ENCODE measurements around the gene PARP1.

Gene PARP1

DNA sequence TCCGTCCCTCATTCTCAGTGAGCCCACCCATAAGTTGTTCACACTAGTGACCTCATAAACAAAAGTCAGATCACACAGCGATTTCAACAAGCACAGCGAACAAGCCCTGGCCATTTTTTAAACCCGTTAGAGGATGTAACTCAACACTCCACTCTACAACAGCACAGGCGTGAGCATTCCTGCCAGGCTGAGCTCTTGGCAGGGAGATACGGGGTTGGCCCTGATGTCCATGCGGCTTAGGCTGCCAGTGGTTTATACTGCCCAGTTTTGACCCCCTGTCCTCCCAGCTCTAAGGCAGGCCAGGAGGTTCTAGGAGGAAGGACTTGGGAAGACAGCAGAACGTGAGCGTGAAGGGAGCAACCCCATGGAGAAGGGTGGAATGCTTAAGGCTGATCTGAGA, 35.0 kb downstream of the PARP1 start:
- DNase-seq, result no peak

DNA sequence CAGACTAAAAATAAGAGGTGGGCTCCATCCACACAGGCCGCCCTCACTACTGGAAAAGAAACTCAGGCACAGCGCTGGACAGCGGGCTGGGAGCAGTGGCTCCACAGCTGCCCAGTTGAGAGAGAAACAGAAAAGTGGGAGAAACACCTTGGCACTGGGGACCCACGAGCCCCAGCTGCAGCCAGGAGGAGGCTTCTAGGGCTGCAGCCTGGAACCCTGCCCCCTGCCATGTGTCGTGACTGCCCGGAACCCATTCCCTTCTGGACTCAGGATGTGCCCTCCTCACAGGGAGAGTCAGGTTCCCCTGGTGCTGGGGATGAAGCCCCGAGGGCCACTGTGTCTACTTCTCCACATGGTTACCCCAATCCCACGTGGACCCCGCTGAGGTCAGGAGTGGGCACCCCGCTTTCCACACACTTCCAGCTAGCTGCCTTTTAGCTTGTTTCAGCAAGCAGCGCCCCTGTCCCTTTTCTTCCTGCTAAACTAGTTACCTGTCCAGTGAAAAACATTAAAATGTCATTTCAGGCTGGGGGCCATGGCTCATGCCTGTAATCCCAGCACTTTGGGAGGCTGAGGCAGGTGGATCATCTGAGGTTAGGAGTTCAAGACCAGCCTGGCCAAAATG, 35.9 kb downstream of the PARP1 start:
- no peak for DNase-seq

GRCh38 chr1:226371027-226371694, 36.7 kb downstream of the PARP1 start:
- peak; percentile 31 for DNase-seq

- DNase-seq, result no peak
Measured at GRCh38 chr1:226370144-226370923, 37.6 kb downstream of the PARP1 start.

DNA sequence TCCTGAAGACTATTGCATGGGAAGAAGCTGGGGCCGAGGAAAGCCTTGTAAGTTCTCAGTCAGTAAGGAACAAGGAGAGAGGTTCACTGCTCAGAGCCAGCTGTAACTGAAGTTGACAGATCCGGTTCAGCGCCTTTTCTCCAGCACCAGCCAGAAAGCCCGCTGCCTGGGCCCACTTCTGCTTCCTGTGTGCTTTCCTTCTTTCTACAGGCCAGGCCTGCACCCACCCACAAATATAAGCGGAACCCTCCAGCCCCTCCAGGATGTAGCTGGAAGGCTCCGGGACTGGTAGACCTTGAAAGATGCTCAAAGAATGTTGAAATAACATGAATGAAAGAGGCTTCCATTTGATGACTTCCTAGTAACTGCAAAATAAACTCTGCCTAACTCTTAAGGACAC, 38.8 kb downstream of the PARP1 start:
- no peak for DNase-seq

GRCh38 chr1:226366290-226366689, 41.6 kb downstream of the PARP1 start:
- DNase-seq, result no peak

DNA sequence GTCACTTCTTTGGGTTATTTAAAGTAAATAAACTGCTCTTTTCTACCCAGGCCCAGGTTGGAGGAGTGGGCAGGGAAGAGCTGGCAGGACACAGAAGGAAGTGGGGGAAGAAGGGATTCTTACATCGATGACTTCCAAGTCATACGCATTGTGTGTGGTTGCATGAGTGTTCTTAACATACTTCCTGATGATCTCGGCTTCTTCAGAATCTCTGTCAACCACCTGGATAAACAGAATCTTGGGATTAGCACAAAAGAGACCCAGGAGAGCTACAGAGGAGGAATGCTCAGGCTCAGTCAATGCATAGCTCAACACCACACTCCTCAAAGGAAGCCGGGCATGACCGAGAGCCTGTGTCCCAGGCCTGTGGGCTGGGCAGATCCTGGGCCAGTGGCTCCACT, 42.1 kb downstream of the PARP1 start:
- peak; percentile 69 for DNase-seq

- DNase-seq, result no peak
Measured at GRCh38 chr1:226364901-226365565, 42.9 kb downstream of the PARP1 start.

DNA sequence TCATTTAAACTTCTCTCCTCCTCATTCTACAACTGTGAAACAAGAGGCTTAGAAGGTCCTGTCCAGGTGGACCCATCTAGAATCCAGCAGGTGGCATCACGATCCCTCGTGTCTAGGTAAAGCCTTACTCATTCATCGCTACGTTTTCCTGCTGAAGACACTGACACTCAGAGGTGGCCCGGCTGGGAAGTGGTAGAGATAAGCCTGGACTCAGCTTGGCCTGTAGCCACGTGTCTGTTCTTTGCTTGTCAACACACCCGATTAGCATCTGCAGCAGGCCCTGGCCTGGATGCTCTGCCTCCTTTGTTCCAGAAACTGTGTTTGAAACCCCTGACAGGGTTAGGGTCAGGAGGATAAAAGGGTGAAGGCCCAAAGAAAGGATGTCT, 43.4 kb downstream of the PARP1 start:
- DNase-seq, result no peak

- DNase-seq, result no peak
Measured at GRCh38 chr1:226363801-226364513, 43.9 kb downstream of the PARP1 start.

- DNase-seq, result no peak
Measured at GRCh38 chr1:226362891-226363447, 44.9 kb downstream of the PARP1 start.

DNA sequence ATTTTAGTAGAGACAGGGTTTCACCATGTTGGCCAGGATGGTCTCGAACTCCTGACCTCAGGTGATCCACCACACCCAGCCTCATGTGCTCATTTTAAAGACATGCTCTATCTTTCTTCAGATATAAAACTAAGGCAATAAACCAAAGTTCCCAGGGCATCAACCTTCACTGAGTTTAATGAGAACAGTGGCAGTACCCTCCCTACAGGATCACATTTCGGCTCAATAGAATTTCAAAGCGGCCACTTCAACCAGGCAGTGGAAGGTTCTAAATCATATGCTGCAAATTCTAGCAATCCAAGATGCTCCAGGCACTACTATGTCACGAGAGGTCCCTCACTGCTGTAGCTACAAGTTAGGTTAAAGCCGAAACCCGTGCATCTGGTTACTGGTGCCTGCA, 45.5 kb downstream of the PARP1 start:
- DNase-seq, result no peak

GRCh38 chr1:226360106-226360746, 47.7 kb downstream of the PARP1 start:
- no peak for DNase-seq

DNA sequence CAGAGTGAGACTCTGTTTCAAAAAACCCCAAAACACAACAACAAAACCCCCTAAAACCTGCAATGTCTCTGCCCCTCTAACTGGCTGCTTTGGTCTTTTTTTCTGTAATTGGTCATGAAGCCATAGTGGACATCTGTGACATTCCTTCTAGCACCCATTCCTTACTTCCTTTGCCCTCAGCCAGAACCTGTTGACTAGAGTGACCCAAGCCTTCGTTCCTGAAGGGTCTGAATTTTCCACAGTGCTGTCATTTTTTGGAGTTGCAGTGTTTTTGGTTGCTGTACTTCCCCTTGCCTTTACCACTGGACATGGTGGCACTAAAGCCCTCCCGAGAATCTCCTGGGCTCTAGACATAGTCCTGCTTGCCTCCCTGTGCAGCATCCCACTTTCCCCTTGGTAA, 50.5 kb downstream of the PARP1 start:
- DNase-seq, result no peak

DNA sequence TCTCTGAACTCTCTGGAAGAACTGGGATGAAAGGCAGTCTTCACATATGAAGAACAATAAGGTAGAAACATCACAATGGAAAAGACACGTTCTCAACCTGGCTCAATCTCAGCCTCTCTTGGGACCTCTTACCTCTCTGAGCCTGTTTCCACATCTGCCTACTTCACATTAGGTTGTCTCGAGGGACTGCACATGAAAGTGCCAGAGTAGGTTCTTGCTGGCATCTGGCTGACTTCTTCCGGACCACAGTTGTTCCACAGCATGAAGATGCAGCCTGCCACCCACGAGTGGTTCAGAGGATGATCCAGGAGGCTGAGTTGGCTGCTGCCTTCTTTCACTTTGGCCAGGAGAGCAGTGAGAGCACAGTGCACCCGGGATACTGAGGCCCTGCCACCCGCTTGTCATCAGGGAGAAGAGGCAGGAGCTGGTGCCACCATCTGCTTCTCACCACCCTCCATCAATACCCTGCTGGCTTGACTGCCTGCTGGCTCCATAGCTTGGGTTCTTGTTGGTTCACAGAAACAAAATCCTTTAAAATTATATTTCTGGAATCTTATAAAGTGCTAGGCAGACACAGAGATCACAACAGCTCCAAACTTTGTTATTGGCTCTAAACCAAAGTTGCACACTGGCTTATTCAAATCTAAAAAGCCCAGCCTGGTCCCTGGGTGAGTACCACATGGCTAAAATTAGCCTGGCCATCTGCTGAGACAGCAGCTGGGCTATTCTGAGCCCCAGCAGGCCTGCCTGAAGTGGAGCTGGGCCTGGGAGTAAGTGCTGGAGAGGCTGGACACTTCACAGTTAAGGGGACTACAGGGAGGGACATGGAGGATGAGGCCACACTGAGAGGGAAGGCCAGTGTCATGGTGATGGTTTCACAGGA, 52.0 kb downstream of the PARP1 start:
- DNase-seq, result no peak

DNA sequence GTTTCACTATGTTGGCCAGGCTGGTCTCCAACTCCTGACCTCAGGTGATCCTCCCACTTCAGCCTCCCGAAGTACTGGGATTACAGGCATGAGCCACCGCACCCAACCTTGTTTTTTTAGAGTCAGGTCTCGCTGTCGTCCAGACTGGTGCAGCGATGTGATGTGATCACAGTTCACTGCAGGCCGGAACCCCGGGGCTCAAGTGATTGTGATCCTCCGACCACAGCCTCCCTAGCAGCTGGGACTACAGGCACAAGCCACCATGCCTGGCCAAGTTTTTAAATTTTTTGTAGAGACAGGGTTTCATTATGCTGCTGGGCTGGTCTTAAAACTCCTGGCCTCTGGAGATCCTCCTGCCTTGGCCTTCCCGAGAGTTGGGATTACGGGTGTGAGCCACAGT, 52.9 kb downstream of the PARP1 start:
- DNase-seq, result no peak

GRCh38 chr1:226353698-226354525, 54.0 kb downstream of the PARP1 start:
- no peak for DNase-seq

- DNase-seq, result no peak
Measured at GRCh38 chr1:226351709-226352108, 56.2 kb downstream of the PARP1 start.

GRCh38 chr1:226350519-226350865, 57.4 kb downstream of the PARP1 start:
- DNase-seq, result no peak

Data from DMS79 (cell line).